ENCODE measurements around the gene MRPL55. TPM values are rescaled to one million over a fixed set of nuclear protein-coding genes. Genes with fewer than 3 reads are reported as not detected.

The MRPL55 gene
- 10 to 100 TPM; 57.6 to 66.7 TPM for total RNA-seq
- polyA plus RNA-seq (2013, experiment 1 of 2): 72.3 TPM
- polyA plus RNA-seq (2013, experiment 2 of 2): 52.9 TPM
- long read RNA-seq, experiment 1, transcript MRPL55-201 (5 exons, 632 nt): minor isoform, 5 of 39 reads
- long read RNA-seq, experiment 1, transcript MRPL55-203 (5 exons, 744 nt): major isoform, 14 of 39 reads
- long read RNA-seq, experiment 1, partial matches to known transcripts: 2 of 39 reads
- long read RNA-seq, experiment 1, other reads (novel, unspliced or antisense): 13 of 39 reads
- long read RNA-seq, experiment 2, transcript MRPL55-203 (5 exons, 744 nt): major isoform, 15 of 65 reads
- long read RNA-seq, experiment 2, transcript MRPL55-204 (4 exons, 661 nt): minor isoform, 5 of 65 reads
- long read RNA-seq, experiment 2, partial matches to known transcripts: 1 of 65 reads
- long read RNA-seq, experiment 2, other reads (novel, unspliced or antisense): 29 of 65 reads
- long read RNA-seq, experiment 3, transcript MRPL55-204 (4 exons, 661 nt): minor isoform, 9 of 63 reads
- long read RNA-seq, experiment 3, transcript MRPL55-207 (4 exons, 834 nt): major isoform, 11 of 63 reads
- long read RNA-seq, experiment 3, transcript MRPL55-225 (2 exons, 848 nt): minor isoform, 9 of 63 reads
- long read RNA-seq, experiment 3, partial matches to known transcripts: 2 of 63 reads
- long read RNA-seq, experiment 3, other reads (novel, unspliced or antisense): 20 of 63 reads
- long read RNA-seq, experiment 4, transcript MRPL55-207 (4 exons, 834 nt): major isoform, 14 of 59 reads
- long read RNA-seq, experiment 4, partial matches to known transcripts: 3 of 59 reads
- long read RNA-seq, experiment 4, other reads (novel, unspliced or antisense): 33 of 59 reads

DNA sequence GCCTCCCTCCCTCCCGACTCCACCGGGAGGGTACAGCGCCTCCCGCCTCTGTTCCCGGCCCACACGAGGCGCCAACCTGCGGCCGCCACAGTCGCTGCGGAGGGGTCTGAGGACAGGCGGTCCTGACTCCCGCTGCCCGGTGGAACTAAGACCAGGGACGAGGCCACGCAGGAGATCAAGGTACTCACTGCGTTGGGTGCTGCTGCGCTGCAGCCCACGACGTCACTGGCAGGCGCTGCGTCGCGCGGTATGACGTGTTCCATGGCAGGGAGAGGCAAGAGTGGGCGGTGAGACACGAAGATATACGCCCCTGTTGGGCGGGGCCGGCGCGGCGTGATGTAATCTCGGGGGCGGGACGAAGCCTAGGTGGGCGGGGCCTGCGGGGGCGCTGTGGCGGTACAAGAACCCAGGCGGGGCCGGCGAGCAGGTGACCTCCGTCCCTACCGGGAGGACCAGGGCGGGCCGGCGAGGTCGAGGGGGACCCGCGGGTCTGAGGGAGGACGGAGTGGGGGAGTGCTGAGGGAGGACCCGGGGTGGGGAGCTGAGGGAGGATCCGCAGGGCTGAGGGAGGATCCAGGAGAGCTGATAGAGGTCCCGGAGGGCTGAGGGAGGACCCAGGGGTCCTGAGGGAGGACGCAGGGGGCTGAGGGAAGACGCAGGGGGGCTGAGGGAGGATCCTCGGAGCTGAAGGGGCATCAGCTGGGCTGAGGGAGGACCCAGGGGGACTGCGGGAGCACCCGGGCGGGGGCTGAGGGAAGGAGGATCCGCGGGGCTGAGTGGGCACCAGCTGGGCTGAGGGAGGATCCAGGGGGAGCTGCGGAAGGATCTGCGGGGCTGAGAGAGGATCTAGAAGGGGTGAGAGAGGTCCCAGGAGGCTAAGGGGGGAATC lies at the start of gene MRPL55:
Gene MRPL55, minus strand, starts transcription at position 227 of the 889 bp plus-strand sequence. CDS start 1,039 bp downstream, outside the sequence.
- Histone ChIP-seq H3K36me3 (ENCODE audit: control insufficient read depth, insufficient read depth, low read length) (peaks cover 14% of the 10 kb centered on the region), H3K4me3 (ENCODE audit: low read length) (peak within 1 kb of the TSS; percentile 94), H3K27me3 (ENCODE audit: control insufficient read depth, insufficient read depth, low read length, poor library complexity, severe bottlenecking) (no peaks in the 10 kb centered on the region), H3K9ac (ENCODE audit: extremely low read depth, low read length, poor library complexity, severe bottlenecking) (peak within 1 kb of the TSS; percentile 93), H3K27ac (ENCODE audit: low read depth, low read length) (peak within 1 kb of the TSS; percentile 58), H3K9me3 (ENCODE audit: control insufficient read depth, low read length) (peaks cover 7% of the 10 kb centered on the region), H3K4me1 (ENCODE audit: control insufficient read depth, insufficient read depth, low read length) (peaks cover 5% of the 10 kb centered on the region)
- 1% methylated on average over 32 to 66 of the region's 66 CpGs for WGBS, 2 experiments (ENCODE audit: insufficient coverage in 1 of 2, insufficient read length in 1 of 2)
- peak within 1 kb of the TSS; percentile 84 for H3K4me3 Mint-ChIP-seq
- peaks cover 12% of the 10 kb centered on the region for H3K4me1 Mint-ChIP-seq
- peaks cover 4% of the 10 kb centered on the region for H3K27me3 Mint-ChIP-seq (ENCODE audit: insufficient read depth)
- peak; percentile 100 for DNase-seq
- H3K9me3 Mint-ChIP-seq: peaks cover 2% of the 10 kb centered on the region
- TF ChIP-seq, protein P1, sequence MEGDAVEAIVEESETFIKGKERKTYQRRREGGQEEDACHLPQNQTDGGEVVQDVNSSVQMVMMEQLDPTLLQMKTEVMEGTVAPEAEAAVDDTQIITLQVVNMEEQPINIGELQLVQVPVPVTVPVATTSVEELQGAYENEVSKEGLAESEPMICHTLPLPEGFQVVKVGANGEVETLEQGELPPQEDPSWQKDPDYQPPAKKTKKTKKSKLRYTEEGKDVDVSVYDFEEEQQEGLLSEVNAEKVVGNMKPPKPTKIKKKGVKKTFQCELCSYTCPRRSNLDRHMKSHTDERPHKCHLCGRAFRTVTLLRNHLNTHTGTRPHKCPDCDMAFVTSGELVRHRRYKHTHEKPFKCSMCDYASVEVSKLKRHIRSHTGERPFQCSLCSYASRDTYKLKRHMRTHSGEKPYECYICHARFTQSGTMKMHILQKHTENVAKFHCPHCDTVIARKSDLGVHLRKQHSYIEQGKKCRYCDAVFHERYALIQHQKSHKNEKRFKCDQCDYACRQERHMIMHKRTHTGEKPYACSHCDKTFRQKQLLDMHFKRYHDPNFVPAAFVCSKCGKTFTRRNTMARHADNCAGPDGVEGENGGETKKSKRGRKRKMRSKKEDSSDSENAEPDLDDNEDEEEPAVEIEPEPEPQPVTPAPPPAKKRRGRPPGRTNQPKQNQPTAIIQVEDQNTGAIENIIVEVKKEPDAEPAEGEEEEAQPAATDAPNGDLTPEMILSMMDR (conservative IDR thresholded peaks at IDR 0.05): no peak
- peak within 1 kb of the TSS; percentile 94 for H3K27ac Mint-ChIP-seq
- peaks cover 13% of the 10 kb centered on the region for H3K36me3 Mint-ChIP-seq (ENCODE audit: low read depth)

DNA sequence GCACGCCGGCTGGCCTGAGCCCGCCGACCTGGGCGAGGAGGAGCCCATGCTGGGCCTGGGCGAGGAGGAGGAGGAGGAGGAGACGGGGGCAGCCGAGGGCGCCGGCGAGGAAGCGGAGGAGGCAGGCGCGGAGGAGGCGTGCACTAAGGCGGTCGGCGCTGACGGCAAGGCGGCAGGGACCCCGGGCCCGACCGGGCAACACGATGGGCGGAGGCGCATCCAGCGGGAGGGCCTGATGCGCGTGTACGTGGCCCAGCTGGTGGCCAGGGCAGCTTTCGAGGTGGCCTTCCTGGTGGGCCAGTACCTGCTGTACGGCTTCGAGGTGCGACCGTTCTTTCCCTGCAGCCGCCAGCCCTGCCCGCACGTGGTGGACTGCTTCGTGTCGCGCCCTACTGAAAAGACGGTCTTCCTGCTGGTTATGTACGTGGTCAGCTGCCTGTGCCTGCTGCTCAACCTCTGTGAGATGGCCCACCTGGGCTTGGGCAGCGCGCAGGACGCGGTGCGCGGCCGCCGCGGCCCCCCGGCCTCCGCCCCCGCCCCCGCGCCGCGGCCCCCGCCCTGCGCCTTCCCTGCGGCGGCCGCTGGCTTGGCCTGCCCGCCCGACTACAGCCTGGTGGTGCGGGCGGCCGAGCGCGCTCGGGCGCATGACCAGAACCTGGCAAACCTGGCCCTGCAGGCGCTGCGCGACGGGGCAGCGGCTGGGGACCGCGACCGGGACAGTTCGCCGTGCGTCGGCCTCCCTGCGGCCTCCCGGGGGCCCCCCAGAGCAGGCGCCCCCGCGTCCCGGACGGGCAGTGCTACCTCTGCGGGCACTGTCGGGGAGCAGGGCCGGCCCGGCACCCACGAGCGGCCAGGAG lies 49.3 kb upstream of the MRPL55 start:
- Histone ChIP-seq H3K27me3 (ENCODE audit: control insufficient read depth, insufficient read depth, low read length, poor library complexity, severe bottlenecking) (no peaks in the 10 kb centered on the region), H3K36me3 (ENCODE audit: control insufficient read depth, insufficient read depth, low read length) (no peaks in the 10 kb centered on the region), H3K4me1 (ENCODE audit: control insufficient read depth, insufficient read depth, low read length) (peaks cover 7% of the 10 kb centered on the region), H3K4me3 (ENCODE audit: low read length) (no peak overlapping the region), H3K9ac (ENCODE audit: extremely low read depth, low read length, poor library complexity, severe bottlenecking) (no peak overlapping the region), H3K9me3 (ENCODE audit: control insufficient read depth, low read length) (no peaks in the 10 kb centered on the region), H3K27ac (ENCODE audit: low read depth, low read length) (no peak overlapping the region)
- Mint-ChIP-seq H3K9me3 (no peaks in the 10 kb centered on the region), H3K4me3 (no peak overlapping the region), H3K4me1 (no peaks in the 10 kb centered on the region), H3K27me3 (ENCODE audit: insufficient read depth) (peaks cover 23% of the 10 kb centered on the region), H3K27ac (no peak overlapping the region), H3K36me3 (ENCODE audit: low read depth) (no peaks in the 10 kb centered on the region)
- WGBS, 2 experiments (ENCODE audit: insufficient coverage in 1 of 2, insufficient read length in 1 of 2): 89 to 93% methylated on average over 27 to 98 of the region's 98 CpGs
- TF ChIP-seq, protein P1 (conservative IDR thresholded peaks at IDR 0.05): no peak
- no peak for DNase-seq

Data from endodermal cell (in vitro differentiated cells).